Body of pancreas (tissue), 4 donors: ENCODE data around the gene ATP2C2. TPM values are rescaled to one million over a fixed set of nuclear protein-coding genes. Genes with fewer than 3 reads are reported as not detected.

Experiments used
- ATAC-seq: fragments of 150-250 bp; one replicate; pipeline ENCODE4 v1.9.1; 2016
- DNase-seq, 4 donors: peaks; one replicate each; pipeline ENCODE4 v3.0.0-alpha.2; 2019
- H3K27ac ChIP-seq, 4 donors: fragments of 200-600 bp; sonication (generic); 1 replicate in 3 of 4; 2 replicates in 1 of 4; pipeline versions ENCODE4 v1.5.1 to v1.6.1; 2016 to 2019; ENCODE audit warnings: mild to moderate bottlenecking in 1 of 4, mixed read lengths in 1 of 4, moderate library complexity in 1 of 4
- H3K27me3 ChIP-seq, 2 donors: fragments of 200-600 bp; sonication (generic); one replicate each; pipeline ENCODE4 v1.6.0; 2016; ENCODE audit warnings: mild to moderate bottlenecking in 1 of 2
- H3K36me3 ChIP-seq, 2 donors: fragments of 200-600 bp; sonication (generic); replicated peaks in 1 of 2; 2 replicates each; pipeline ENCODE4 v1.5.1; 2016; ENCODE audit warnings: low read depth in 2 of 2; ENCODE audit not compliant: insufficient read depth in 1 of 2
- H3K4me1 ChIP-seq: fragments of 200-600 bp; sonication (generic); one replicate; pipeline ENCODE4 v1.6.0; 2016
- H3K4me3 ChIP-seq, 2 donors: fragments of 200-600 bp; sonication (generic); 1 replicate in 1 of 2; 2 replicates in 1 of 2; pipeline ENCODE4 v1.5.1; 2016 to 2019
- H3K9me3 ChIP-seq, 3 donors: fragments of 200-600 bp; sonication (generic); 1 replicate in 2 of 3; 2 replicates in 1 of 3; pipeline ENCODE4 v1.5.1; 2016
- POLR2A ChIP-seq, 3 donors: fragments of 450-650 bp; IDR thresholded peaks; one replicate each; pipeline ENCODE4 v1.6.1; 2016; ENCODE audit warnings: antibody characterized with exemption in 3 of 3, mild to moderate bottlenecking in 2 of 3
- WGBS, 2 donors: methylation state at CpG; one replicate each; pipeline ENCODE4 v1.1.5; 2017; 5-methylcytosine and 5-hydroxymethylcytosine counted together
- intact Hi-C: fragments of 100-400 bp; cut with DNase I; formaldehyde crosslinking; loops from one replicate; pipeline ENCODE4 v1.15.1; 2023
- total RNA-seq, 2 donors: library from RNA; depleted of rRNA; stranded (reverse); fragments of >200 nt; gene quantifications; one replicate each; pipeline ENCODE4 v1.1.0, GENCODE V29; 2016
- TF ChIP-seq, protein P1 (sequence below), 7 experiments: fragments of 450-650 bp in 4 of 7; fragments of 200-600 bp in 3 of 7; sonication (generic) in 3 of 7; IDR thresholded peaks; one replicate each; pipeline ENCODE4 v1.5.1; 2016 to 2019; ENCODE audit warnings: antibody characterized with exemption in 7 of 7

ATP2C2 gene
- total RNA-seq, 2 donors from 2014 or later: 2.1 to 18.1 TPM

DNA sequence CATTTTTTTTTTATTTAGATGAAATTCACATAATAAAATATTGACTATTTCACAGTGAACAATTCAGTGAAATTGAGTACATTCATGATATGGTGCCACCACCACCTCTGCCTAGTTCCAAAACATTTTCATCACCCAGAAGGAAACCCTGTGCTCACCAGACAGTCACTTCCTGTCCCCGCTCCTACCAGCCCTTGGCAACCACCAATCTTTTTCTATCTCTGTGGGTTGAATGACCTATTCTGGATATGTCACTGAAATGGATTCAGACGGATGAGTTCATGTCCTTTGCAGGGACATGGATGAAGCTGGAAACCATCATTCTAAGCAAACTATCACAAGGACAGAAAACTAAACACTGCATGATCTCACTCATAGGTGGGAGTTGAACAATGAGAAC is 40.5 kb downstream of the ATP2C2 start:
- H3K36me3 ChIP-seq: no peaks in the 10 kb centered on the region
- H3K27me3 ChIP-seq: no peaks in the 10 kb centered on the region
- intact Hi-C loops: no loop called here
- TF ChIP-seq POLR2A (IDR thresholded peaks at IDR 0.05): no peak
- TF ChIP-seq, protein P1, sequence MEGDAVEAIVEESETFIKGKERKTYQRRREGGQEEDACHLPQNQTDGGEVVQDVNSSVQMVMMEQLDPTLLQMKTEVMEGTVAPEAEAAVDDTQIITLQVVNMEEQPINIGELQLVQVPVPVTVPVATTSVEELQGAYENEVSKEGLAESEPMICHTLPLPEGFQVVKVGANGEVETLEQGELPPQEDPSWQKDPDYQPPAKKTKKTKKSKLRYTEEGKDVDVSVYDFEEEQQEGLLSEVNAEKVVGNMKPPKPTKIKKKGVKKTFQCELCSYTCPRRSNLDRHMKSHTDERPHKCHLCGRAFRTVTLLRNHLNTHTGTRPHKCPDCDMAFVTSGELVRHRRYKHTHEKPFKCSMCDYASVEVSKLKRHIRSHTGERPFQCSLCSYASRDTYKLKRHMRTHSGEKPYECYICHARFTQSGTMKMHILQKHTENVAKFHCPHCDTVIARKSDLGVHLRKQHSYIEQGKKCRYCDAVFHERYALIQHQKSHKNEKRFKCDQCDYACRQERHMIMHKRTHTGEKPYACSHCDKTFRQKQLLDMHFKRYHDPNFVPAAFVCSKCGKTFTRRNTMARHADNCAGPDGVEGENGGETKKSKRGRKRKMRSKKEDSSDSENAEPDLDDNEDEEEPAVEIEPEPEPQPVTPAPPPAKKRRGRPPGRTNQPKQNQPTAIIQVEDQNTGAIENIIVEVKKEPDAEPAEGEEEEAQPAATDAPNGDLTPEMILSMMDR (IDR thresholded peaks at IDR 0.05): no peak
- WGBS, 2 donors: 63 to 65% methylated on average over 2 of the region's 2 CpGs
- H3K27ac ChIP-seq: no peak overlapping the region
- DNase-seq: no peak
- no peak for ATAC-seq
- H3K4me1 ChIP-seq: no peaks in the 10 kb centered on the region
- no peaks in the 10 kb centered on the region for H3K9me3 ChIP-seq
- no peak overlapping the region for H3K4me3 ChIP-seq

DNA sequence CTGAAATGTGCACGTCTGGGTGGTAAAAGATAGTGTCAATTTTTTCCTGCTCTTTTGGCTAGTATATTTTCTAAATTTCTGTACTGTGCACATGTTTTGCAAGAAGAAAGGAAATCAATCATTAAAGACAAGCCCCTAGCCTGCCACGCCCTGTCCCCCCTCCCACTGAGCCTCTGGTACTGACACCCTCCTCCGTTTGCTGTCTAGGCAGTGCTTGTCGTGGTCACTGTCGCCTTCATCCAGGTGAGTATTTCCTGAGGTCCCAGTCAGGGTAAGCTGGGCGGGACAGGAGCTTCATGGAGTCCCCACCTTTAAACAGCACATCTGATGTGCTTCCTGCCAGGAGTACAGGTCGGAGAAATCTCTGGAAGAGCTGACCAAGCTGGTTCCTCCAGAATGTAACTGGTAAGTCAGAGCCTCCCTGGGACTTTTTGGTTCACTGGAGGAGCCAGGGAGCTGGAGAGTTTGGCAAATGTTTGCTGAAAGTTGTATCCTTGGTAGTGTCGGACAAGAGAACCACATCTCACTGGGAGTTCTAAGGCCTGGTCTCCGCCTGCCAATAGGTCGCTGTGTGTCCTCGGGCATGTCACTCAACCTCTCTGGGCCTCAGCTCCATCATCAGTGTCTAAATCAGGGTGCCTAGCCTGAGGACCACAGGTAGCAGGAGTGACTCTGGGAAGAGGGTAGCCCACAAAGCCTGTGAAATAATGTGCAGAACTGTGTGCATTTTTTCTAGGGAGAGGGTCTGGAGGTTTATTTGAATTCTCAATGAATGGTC is 42.2 kb downstream of the ATP2C2 start:
- ATAC-seq: no peak
- no peaks in the 10 kb centered on the region for H3K4me1 ChIP-seq
- WGBS, 2 donors: 58 to 67% methylated on average over 11 of the region's 11 CpGs
- no peaks in the 10 kb centered on the region for H3K36me3 ChIP-seq
- intact Hi-C loops: no loop called here
- TF ChIP-seq, protein P1 (IDR thresholded peaks at IDR 0.05): no peak
- no peak for TF ChIP-seq POLR2A (IDR thresholded peaks at IDR 0.05)
- no peak overlapping the region for H3K4me3 ChIP-seq
- no peaks in the 10 kb centered on the region for H3K9me3 ChIP-seq
- H3K27ac ChIP-seq: no peak overlapping the region
- H3K27me3 ChIP-seq: no peaks in the 10 kb centered on the region
- DNase-seq: no peak

DNA sequence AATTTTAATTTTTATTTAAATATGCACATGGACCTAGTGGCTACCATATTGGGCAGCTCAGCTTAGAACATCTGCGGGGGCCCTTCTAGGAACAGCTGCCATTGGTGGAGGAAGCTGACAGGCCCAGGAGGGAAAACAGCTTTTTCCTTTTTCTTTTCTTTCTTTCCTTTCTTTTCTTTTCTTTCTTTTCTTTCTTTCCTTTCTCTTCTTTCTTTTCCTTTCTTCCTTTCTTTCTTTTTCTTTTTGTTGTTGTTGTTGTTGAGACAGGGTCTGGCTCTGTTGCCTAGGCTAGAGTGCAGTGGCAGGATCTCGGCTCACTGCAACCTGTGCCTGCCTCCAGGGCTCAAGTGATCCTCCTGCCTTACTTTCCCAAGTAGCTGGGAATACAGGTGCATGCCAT is 43.4 kb downstream of the ATP2C2 start:
- Histone ChIP-seq H3K4me3 (no peak overlapping the region), H3K36me3 (no peaks in the 10 kb centered on the region), H3K4me1 (no peaks in the 10 kb centered on the region), H3K9me3 (no peaks in the 10 kb centered on the region), H3K27me3 (no peaks in the 10 kb centered on the region), H3K27ac (no peak overlapping the region)
- WGBS, 2 donors: 86 to 100% methylated on average over 2 of the region's 2 CpGs
- TF ChIP-seq POLR2A (IDR thresholded peaks at IDR 0.05): no peak
- TF ChIP-seq, protein P1 (IDR thresholded peaks at IDR 0.05): no peak
- ATAC-seq: no peak
- intact Hi-C loops: no loop called here
- DNase-seq: no peak

DNA sequence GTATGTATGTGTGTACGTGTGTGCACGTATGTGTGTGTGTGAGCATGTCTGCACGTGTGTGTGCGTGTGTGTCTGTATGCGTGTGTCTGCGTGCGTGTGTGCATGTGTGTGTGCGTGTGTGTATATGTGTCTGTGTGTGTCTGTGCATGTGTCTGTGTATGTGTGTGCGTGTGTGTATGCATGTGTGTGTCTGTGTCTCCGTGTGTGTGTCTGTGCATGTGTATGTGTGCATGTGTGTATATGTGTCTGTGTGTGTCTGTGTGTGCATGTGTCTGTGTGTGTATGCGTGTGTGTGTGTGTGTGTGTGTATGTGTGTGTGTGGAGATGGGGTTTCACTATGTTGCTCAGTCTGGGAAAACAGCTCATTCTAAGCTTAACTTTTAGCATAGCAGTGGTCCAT is 43.9 kb downstream of the ATP2C2 start:
- no peak overlapping the region for H3K27ac ChIP-seq
- no peak for TF ChIP-seq POLR2A (IDR thresholded peaks at IDR 0.05)
- TF ChIP-seq, protein P1 (IDR thresholded peaks at IDR 0.05): no peak
- intact Hi-C loops: no loop called here
- H3K36me3 ChIP-seq: no peaks in the 10 kb centered on the region
- ATAC-seq (no peak), DNase-seq (no peak)
- no peaks in the 10 kb centered on the region for H3K9me3 ChIP-seq
- no peaks in the 10 kb centered on the region for H3K27me3 ChIP-seq
- WGBS, 2 donors: 70 to 87% methylated on average over 10 to 11 of the region's 11 CpGs
- no peaks in the 10 kb centered on the region for H3K4me1 ChIP-seq
- H3K4me3 ChIP-seq: no peak overlapping the region
